ENCODE data around the gene ILK.

GRCh38 chr11:6571434-6572008 is 32.1 kb upstream of the ILK start:
- TF ChIP-seq CTCF (IDR thresholded peaks at IDR 0.05) (no peak), POLR2A (IDR thresholded peaks at IDR 0.05) (no peak)

Data from thyroid gland (tissue), 4 donors.